HAP-1 (cell line): ENCODE results near the gene COL4A6.
"Not testable (repeated sequence)": the region's sequence is repeated elsewhere in the genome, so short reads cannot be mapped to it uniquely, and the experiment has no call there.

Source experiments
- DNase-seq, 2 experiments: peaks; one replicate each; pipeline ENCODE4 v3.0.0-alpha.2; 2016 to 2020; ENCODE audit warnings: low spot score in 2 of 2
- H3K27me3 ChIP-seq: fragments of 250-450 bp; sonication (Bioruptor Pico); 2 replicates; pipeline ENCODE4 v1.5.1; 2020; ENCODE audit warnings: low read depth, mild to moderate bottlenecking, moderate library complexity
- H3K36me3 ChIP-seq: fragments of 250-450 bp; sonication (Bioruptor Pico); replicated peaks from 2 replicates; pipeline ENCODE4 v1.5.1; 2020; ENCODE audit warnings: mild to moderate bottlenecking
- H3K4me1 ChIP-seq: fragments of 250-450 bp; sonication (Bioruptor Pico); 2 replicates; pipeline ENCODE4 v1.5.1; 2020; ENCODE audit warnings: mild to moderate bottlenecking
- H3K4me3 ChIP-seq: fragments of 250-450 bp; sonication (Bioruptor Pico); 2 replicates; pipeline ENCODE4 v1.5.1; 2020; ENCODE audit warnings: mild to moderate bottlenecking, moderate library complexity
- H3K9me3 ChIP-seq: fragments of 250-450 bp; sonication (Bioruptor Pico); 2 replicates; pipeline ENCODE4 v1.5.1; 2020; ENCODE audit warnings: mild to moderate bottlenecking, moderate library complexity
- in situ Hi-C: fragments of 300-500 bp; cut with MboI; formaldehyde crosslinking; loops from 3 replicates; pipeline ENCODE4 v1.14.3; 2020; ENCODE audit warnings: low sequenced_read_pairs, inconsistent platforms, mixed read lengths

The COL4A6 gene

DNA sequence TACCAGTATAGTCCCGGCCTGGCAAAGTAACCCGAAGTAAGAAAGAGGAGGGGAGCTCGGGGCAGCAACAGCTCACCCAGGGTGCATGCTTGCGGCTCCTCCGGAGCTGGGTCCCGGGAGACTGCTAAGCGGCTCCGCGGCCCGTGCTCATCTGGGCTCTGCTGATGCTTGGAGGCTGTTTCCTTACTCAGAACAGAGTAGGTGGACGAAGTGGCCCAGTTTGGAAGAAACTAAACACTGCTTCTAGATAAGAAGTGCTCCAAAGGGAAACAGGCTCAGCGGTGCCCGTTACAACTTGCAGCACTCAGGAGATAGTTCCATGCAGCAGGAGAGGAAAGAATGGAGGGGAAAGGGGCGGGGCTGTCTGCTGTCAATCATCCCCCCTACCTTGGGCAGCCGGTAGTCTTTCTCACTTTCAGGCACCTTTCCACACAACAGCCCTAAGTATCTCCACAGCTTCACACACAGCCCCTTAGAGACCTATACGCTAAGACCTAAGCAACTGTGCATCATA is at the start of gene COL4A6:
TSS of gene COL4A6 (minus strand) at position 313 of the 514 bp plus-strand sequence. CDS start at position 87, 226 bp downstream.
- Histone ChIP-seq H3K36me3 (no peaks in the 10 kb centered on the region; the same call in 1 of the 2 replicates), H3K27me3 (no peaks in the 10 kb centered on the region), H3K9me3 (no peaks in the 10 kb centered on the region), H3K4me3 (peak within 1 kb of the TSS; percentile 59), H3K4me1 (peaks cover 36% of the 10 kb centered on the region)
- in situ Hi-C loops = no loop called here
- peak; percentile 81 to 91 for DNase-seq

DNA sequence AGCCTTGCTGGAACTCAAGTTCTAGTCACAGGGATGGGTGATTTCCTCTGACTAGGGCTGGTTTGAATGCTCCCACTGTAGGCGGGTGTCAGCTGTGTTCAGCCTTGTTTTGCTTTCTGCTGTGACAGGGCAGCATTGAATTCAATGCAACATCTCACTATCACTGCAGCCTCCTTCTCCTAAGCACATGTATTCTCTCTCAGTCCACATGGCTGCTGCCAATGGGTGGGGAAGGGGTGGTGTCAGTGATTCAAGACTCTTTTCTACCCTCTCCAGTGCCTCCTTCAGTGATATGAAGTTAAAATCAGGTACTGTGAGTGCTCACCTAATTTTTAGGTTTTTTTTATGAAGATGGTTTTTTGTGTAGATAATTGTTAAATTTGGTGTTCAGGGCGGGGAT is 47.7 kb upstream of the COL4A6 start:
- Histone ChIP-seq H3K4me1 (peaks cover 9% of the 10 kb centered on the region), H3K27me3 (no peaks in the 10 kb centered on the region), H3K9me3 (0 out of 2 replicates have a peak, but pooled peaks cover 4% of the 10 kb centered on the region), H3K36me3 (no peaks in the 10 kb centered on the region; the same call in 1 of the 2 replicates), H3K4me3 (no peak overlapping the region)
- in situ Hi-C loops = no loop called here
- DNase-seq = no peak

DNA sequence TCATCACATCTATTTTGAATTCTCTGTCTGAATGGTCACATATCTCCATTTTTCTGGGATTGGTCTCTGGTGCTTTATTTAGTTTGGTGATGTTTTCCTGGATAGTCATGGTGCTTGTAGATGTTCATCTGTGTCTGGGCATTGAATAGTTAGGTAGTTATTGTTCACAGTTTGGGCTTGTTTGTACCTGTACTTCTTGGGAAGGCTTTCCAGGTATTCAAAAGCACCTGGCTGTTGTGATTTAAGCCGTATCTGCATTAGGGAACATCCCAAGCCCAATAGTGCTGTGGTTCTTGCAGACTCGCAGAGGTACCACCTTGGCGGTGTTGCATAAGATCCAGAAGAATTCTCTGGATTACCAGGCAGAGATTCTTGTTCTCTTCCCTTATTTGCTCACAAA is 46.0 kb upstream of the COL4A6 start:
- H3K4me3 ChIP-seq = no peak overlapping the region
- H3K36me3 ChIP-seq = no peaks in the 10 kb centered on the region; the same call in 1 of the 2 replicates
- no peak for DNase-seq
- H3K4me1 ChIP-seq = peaks cover 7% of the 10 kb centered on the region
- H3K27me3 ChIP-seq = no peaks in the 10 kb centered on the region
- H3K9me3 ChIP-seq = 0 out of 2 replicates have a peak, but pooled peaks cover 4% of the 10 kb centered on the region
- in situ Hi-C loops = no loop called here

- H3K27me3 ChIP-seq, H3K4me3 ChIP-seq, H3K9me3 ChIP-seq, in situ Hi-C loops, H3K36me3 ChIP-seq, H3K4me1 ChIP-seq, DNase-seq: not testable (repeated sequence)
These were observed 43.3 kb upstream of the COL4A6 start for GRCh38 chrX:108481528-108481927.

DNA sequence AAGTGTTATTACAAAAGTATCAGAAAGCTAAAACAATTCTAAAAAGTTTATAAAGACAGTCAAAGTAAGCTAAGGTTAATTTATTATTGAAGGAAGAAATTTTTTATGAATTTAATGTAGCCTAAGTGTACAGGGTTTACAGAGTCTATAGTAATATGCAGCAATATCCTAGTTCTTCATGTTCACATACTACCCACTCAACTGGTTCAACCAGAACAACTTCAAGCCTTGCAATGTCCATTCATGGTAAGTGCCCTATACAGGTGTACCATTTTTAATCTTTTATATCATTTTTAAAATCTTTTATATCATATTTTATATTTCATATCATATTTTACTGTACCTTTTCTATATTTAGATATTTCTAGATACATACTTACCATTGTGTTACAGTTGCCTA is 35.8 kb upstream of the COL4A6 start:
- in situ Hi-C loops = no loop called here
- no peaks in the 10 kb centered on the region for H3K4me1 ChIP-seq
- H3K27me3 ChIP-seq = no peaks in the 10 kb centered on the region
- no peak overlapping the region for H3K4me3 ChIP-seq
- peaks cover 9% of the 10 kb centered on the region for H3K36me3 ChIP-seq
- DNase-seq = no peak
- peaks cover 6% of the 10 kb centered on the region; the same call in 1 of the 2 replicates for H3K9me3 ChIP-seq

GRCh38 chrX:108468486-108468885 is 30.3 kb upstream of the COL4A6 start:
- no peaks in the 10 kb centered on the region for H3K36me3 ChIP-seq
- DNase-seq = no peak
- no peak overlapping the region for H3K4me3 ChIP-seq
- no peaks in the 10 kb centered on the region for H3K27me3 ChIP-seq
- H3K4me1 ChIP-seq = peaks cover 12% of the 10 kb centered on the region
- in situ Hi-C loops = no loop called here
- peaks cover 6% of the 10 kb centered on the region; the same call in 1 of the 2 replicates for H3K9me3 ChIP-seq

DNA sequence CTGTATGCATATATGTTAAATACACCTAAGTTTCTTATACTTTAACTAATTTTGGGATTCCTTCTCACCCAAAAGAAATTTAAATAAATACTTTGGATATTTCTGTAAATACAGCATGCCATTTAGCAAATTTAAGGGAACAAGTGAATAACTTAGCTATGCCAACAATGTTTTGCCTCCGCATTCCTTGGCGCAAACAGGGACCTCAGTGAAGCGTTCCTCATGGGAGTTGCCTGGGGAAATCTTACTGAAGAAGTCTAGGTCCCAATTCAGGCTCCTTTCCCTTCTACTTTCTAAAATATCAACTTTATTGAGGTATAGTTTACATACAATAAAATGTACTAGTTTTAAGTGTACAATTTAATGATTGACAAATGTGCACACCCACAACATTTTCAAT is 26.4 kb upstream of the COL4A6 start:
- DNase-seq = peak; percentile 28 to 31
- H3K36me3 ChIP-seq = no peaks in the 10 kb centered on the region
- no peak overlapping the region for H3K4me3 ChIP-seq
- H3K4me1 ChIP-seq = peaks cover 15% of the 10 kb centered on the region
- no peaks in the 10 kb centered on the region for H3K9me3 ChIP-seq
- no peaks in the 10 kb centered on the region for H3K27me3 ChIP-seq
- in situ Hi-C loops = no loop called here

- no peak for DNase-seq
- no peaks in the 10 kb centered on the region for H3K27me3 ChIP-seq
- in situ Hi-C loops = no loop called here
These were observed 18.8 kb upstream of the COL4A6 start for GRCh38 chrX:108456971-108457477.

DNA sequence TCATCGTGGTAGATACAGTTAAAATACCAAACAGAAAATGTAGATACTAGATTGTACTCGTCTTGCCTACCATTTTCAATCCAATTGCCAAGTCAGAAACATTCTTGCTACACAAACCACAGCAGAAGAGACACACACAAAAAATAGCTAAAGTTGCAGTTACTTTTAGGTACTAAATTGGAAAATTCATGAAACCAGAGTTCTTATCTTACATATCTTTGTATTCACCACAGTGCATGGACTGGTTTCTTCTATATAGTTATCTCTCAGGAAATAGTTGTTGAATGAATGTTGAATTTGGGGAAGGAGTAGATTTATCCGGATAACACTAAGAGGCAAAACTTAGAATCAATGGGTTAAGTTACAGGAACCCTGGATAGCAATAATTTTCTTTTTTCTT is 15.6 kb upstream of the COL4A6 start:
- Histone ChIP-seq H3K27me3 (no peaks in the 10 kb centered on the region), H3K4me3 (no peak overlapping the region), H3K9me3 (no peaks in the 10 kb centered on the region), H3K4me1 (no peaks in the 10 kb centered on the region; the same call in 1 of the 2 replicates), H3K36me3 (no peaks in the 10 kb centered on the region)
- in situ Hi-C loops = no loop called here
- DNase-seq = no peak

More at GRCh38 chrX:108456971-108457477, 18.8 kb upstream of the COL4A6 start:
- Histone ChIP-seq H3K4me1 (peaks cover 3% of the 10 kb centered on the region), H3K4me3 (no peak overlapping the region), H3K9me3 (no peaks in the 10 kb centered on the region), H3K36me3 (no peaks in the 10 kb centered on the region)

DNA sequence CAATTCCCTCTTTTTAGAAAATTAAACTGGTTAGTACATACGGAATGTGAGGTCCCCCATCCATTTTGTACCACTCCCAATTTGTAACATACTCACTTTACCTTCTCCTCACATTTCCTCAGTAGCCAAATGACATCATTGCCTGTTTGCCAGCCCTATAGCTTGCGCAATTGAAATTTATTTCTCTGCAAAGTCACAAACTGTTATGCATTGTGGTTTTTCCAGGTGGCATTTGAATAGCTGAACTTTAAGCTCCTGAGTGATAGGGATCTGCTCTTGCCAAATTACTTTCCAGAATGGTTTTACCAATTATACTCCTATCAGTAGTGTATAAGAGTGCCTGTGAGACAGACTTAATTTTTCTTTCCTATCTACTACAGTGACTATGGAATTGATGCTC is 9.1 kb upstream of the COL4A6 start:
- in situ Hi-C loops = no loop called here

DNA sequence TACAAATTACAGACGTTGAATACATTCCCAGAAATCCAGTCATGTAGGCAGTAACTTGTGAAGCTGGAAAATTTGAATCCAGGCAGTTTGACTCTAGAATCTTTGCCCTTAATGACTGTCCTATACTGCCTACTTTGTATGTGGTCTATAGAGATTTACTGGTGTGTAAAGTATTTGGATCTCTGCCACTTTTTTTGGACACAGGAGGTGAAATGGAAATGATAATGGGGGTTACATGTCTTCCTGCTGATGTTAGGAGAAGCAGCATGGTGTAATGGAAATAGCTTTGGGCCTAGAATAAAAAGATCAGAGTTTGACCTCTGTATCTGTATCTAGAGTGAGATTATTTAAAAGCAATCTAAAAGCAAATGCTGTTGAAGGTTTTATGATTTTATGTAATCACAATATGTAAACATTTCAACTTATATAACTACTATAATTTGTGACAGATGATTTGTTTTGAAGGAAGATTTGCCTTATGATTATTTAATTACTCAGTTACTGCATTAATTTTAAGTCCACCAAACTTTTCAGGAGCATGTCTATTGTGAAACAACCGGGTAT is 4.8 kb upstream of the COL4A6 start:
- Histone ChIP-seq H3K36me3 (no peaks in the 10 kb centered on the region; the same call in none of the 2 replicates), H3K4me3 (peak overlapping the region; percentile 59), H3K27me3 (no peaks in the 10 kb centered on the region), H3K4me1 (peaks cover 50% of the 10 kb centered on the region), H3K9me3 (no peaks in the 10 kb centered on the region)
- DNase-seq = no peak
- in situ Hi-C loops = no loop called here

More for the DNA sequence above, 9.1 kb upstream of the COL4A6 start:
- no peaks in the 10 kb centered on the region for H3K27me3 ChIP-seq
- H3K4me3 ChIP-seq = no peak overlapping the region
- peak in 1 of 2 experiments; percentile 44 for DNase-seq
- H3K9me3 ChIP-seq = no peaks in the 10 kb centered on the region
- H3K4me1 ChIP-seq = peaks cover 38% of the 10 kb centered on the region
- no peaks in the 10 kb centered on the region; the same call in none of the 2 replicates for H3K36me3 ChIP-seq

DNA sequence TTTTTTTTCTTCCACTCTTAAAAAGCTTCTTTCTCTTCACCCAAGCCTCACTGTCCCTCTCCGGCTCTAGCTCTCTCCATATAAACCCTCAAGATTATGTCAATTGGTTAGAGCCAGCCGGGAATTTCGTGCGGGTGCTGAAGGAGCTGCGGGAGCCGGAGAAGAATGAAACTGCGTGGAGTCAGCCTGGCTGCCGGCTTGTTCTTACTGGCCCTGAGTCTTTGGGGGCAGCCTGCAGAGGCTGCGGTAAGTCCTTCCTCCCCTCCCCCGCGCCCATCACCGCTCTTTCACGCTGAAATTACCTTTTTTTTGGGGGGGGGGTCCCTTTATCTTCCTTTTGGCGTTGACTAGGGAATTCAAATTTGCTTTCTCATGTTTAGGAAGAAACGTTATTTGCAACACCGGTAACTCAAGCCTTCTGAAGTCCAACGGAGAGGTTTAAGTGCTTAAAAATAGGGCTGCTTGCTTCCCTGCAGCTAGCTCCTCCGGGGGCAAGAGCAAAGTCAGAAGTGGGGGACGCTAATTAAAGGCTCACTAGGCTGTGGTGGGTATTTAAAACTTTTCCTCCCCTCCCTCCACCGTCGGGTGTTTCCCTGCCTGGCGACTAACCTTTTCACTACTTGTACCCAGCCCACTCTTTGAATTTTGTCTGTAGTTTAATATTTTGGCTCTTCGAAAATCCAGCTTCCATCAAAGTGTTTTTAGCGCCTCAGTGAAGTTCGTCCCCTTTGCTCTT is 1.9 kb upstream of the COL4A6 start:
- Histone ChIP-seq H3K36me3 (no peaks in the 10 kb centered on the region; the same call in none of the 2 replicates), H3K27me3 (no peaks in the 10 kb centered on the region), H3K4me3 (peak overlapping the region; percentile 59), H3K9me3 (no peaks in the 10 kb centered on the region), H3K4me1 (peaks cover 40% of the 10 kb centered on the region)
- in situ Hi-C loops = no loop called here
- DNase-seq = peak; percentile 36 to 62

GRCh38 chrX:108439426-108439942 is 1.3 kb upstream of the COL4A6 start, which contains the start of gene COL4A5:
COL4A5 (plus strand) TSS chrX:108439838; CDS start chrX:108440126, 288 bp downstream.
- no peaks in the 10 kb centered on the region for H3K27me3 ChIP-seq
- peak; percentile 88 to 96 for DNase-seq
- H3K4me3 ChIP-seq = peak within 1 kb of the TSS; percentile 59
- peaks cover 38% of the 10 kb centered on the region for H3K4me1 ChIP-seq
- no peaks in the 10 kb centered on the region for H3K9me3 ChIP-seq
- H3K36me3 ChIP-seq = no peaks in the 10 kb centered on the region; the same call in none of the 2 replicates
- in situ Hi-C loops = no loop called here
